NB4 (cell line): ENCODE measurements around the gene GPR83.

Source experiments
- DNase-seq: peaks from one replicate; pipeline ENCODE4 v3.0.0; 2010; ENCODE audit warnings: low read depth
- H3K4me3 ChIP-seq: one replicate; pipeline ENCODE4 v1.5.1; 2011; ENCODE audit warnings: mild to moderate bottlenecking, low read depth, low read length, moderate library complexity
- MYC ChIP-seq: IDR thresholded peaks from 2 replicates; pipeline ENCODE4 v1.6.1; 2011; ENCODE audit warnings: low read depth, low read length
- POLR2A ChIP-seq: IDR thresholded peaks from 2 replicates; pipeline ENCODE4 v1.6.1; 2011; ENCODE audit warnings: mild to moderate bottlenecking; ENCODE audit not compliant: insufficient read length; ENCODE audit errors: extremely low read depth
- TF ChIP-seq, protein P1 (sequence below): IDR thresholded peaks from 2 replicates; pipeline ENCODE4 v1.6.1; 2011; ENCODE audit warnings: low read depth, low read length
- TF ChIP-seq, protein P2 (sequence below): IDR thresholded peaks from one replicate; pipeline ENCODE4 v1.5.1; 2012; ENCODE audit warnings: low read depth, low read length

GPR83 gene

DNA sequence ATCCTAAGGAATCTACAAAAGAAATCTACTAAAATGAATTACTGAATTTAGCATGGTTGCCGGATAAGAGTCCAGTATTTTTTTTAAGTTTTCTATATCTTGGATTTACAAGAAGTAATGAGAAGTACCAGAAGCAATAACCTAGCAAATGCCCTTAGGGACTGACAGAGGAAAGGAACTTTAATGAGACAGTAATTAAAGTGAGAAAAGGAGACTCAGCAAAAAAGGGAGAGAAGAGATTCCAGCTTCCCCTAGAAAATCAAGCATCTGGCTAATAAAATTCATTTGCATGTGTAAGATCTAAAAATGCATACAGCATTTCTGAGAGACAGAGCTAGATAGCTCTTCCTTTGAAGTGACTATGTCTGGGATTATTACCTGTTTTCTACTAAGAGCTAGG lies 57.7 kb downstream of the GPR83 start:
- TF ChIP-seq POLR2A (no peak), MYC (no peak)
- TF ChIP-seq, protein P1, sequence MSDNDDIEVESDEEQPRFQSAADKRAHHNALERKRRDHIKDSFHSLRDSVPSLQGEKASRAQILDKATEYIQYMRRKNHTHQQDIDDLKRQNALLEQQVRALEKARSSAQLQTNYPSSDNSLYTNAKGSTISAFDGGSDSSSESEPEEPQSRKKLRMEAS = no peak
- TF ChIP-seq, protein P2, sequence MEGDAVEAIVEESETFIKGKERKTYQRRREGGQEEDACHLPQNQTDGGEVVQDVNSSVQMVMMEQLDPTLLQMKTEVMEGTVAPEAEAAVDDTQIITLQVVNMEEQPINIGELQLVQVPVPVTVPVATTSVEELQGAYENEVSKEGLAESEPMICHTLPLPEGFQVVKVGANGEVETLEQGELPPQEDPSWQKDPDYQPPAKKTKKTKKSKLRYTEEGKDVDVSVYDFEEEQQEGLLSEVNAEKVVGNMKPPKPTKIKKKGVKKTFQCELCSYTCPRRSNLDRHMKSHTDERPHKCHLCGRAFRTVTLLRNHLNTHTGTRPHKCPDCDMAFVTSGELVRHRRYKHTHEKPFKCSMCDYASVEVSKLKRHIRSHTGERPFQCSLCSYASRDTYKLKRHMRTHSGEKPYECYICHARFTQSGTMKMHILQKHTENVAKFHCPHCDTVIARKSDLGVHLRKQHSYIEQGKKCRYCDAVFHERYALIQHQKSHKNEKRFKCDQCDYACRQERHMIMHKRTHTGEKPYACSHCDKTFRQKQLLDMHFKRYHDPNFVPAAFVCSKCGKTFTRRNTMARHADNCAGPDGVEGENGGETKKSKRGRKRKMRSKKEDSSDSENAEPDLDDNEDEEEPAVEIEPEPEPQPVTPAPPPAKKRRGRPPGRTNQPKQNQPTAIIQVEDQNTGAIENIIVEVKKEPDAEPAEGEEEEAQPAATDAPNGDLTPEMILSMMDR = no peak
- no peak overlapping the region for H3K4me3 ChIP-seq
- no peak for DNase-seq

DNA sequence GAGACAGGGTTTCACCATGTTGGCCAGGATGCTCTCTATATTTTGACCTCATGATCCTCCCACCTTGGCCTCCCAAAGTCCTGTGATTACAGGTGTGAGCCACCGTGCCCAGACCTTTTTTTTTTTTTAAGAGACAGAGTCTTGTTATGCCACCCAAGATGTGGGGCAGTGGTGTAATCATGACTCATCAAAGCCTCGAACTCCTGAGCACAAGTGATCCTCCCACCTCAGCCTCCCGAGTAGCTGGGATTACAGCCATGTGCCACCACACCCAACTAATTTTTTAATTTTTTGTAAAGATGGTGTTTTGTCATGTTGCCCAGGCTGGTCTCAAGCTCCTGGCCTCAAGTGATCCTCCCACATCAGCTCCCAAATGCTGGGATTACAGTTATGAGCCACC lies 59.0 kb downstream of the GPR83 start:
- DNase-seq = peak; percentile 17
- no peak overlapping the region for H3K4me3 ChIP-seq
- TF ChIP-seq MYC (no peak), POLR2A (no peak)
- TF ChIP-seq, protein P1 = no peak
- TF ChIP-seq, protein P2 = no peak

DNA sequence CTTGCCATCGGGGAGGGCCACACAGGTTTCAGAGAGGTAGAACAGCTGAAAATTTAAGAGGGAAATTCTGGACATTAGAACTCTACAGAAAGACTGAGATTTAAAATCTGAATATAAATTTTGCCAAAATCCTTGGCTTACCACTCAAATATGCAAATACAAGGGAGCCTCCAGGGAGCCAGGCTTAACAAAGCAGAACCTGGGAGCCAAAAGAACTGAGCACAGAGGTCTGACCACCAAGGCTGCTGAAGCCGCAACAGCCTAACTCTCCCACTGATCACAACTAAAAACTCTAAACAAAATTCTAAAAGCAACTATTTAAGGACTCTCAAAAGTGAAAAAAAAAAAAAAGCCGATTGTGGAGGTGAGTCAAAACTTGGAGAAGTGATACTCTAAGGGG lies 62.6 kb downstream of the GPR83 start:
- no peak for DNase-seq
- no peak overlapping the region for H3K4me3 ChIP-seq
- TF ChIP-seq, protein P1 = no peak
- TF ChIP-seq, protein P2 = no peak
- no peak for TF ChIP-seq POLR2A
- TF ChIP-seq MYC = no peak

DNA sequence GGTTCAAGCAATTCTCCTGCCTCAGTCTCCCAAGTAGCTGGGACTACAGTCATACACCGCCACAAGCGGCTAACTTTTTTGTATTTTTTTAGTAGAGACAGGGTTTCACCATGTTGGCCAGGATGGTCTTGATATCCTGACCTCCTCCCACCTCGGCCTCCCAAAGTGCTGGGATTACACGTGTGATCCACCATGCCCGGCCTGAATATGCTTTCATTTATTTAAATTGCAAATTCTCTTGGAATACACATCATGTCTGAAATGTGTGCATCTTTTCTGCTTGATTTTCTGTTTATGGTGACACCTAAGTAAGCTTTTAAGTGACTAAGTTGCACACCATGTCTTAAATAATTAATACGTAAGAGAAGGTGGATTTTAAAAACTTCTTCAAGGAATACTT lies 65.2 kb downstream of the GPR83 start:
- no peak for DNase-seq
- TF ChIP-seq, protein P1 = no peak
- TF ChIP-seq, protein P2 = no peak
- TF ChIP-seq MYC = no peak
- TF ChIP-seq POLR2A = no peak
- H3K4me3 ChIP-seq = no peak overlapping the region

DNA sequence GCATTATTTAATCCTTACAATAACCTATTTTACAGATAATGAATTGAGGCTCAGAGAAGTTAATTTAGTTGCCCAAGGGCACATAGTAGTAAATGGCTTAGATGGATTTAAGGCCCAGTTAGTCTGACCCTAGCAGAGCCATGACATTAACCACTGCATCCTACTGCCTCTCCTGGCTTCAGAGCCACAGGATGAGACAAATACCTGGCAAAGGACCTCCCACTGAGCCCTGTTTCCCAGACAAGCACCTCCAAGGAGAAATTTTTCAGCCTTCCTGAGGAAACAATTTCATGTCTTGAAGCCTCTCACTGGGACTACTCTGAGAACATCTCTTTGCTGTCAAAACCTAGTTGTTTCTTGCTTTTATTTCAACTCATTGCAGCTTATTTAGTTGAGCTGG lies 68.4 kb downstream of the GPR83 start:
- no peak overlapping the region for H3K4me3 ChIP-seq
- DNase-seq = no peak
- TF ChIP-seq, protein P1 = no peak
- TF ChIP-seq, protein P2 = no peak
- TF ChIP-seq POLR2A = no peak
- no peak for TF ChIP-seq MYC

DNA sequence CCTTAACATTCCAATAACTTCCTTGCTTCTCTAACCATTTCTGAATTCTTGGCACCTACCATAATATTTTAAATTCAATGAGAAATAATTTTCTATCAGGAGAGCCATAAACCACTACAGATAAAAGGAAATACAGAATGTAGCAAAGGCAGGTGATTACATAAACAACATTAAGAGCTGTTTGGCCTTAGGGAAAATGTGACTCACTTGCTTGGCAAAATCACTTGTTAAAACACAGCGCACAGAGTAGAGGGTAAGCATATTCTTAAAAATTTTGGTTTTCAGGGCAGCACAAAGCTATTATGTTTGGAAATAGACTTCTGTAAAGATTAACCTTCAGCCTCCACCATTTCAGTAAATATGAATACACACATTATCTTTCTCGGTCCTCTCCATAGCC lies 70.4 kb downstream of the GPR83 start:
- no peak overlapping the region for H3K4me3 ChIP-seq
- no peak for DNase-seq
- no peak for TF ChIP-seq POLR2A
- TF ChIP-seq MYC = no peak
- TF ChIP-seq, protein P2 = no peak
- TF ChIP-seq, protein P1 = no peak
